SKM-1 (cell line): ENCODE results near the gene ARHGAP31.
A peak's percentile ranks its signal among the peaks of the same experiment; 100 is the strongest.

Experiments
- DNase-seq: peaks from one replicate; lab custom pipeline; 2025; ENCODE audit not compliant: unreplicated experiment; lab: John Stamatoyannopoulos, UW

ARHGAP31 gene

GRCh38 chr3:119433613-119434325, 139.6 kb downstream of the ARHGAP31 start:
- no peak for DNase-seq

- DNase-seq: no peak
These were observed 140.5 kb downstream of the ARHGAP31 start for GRCh38 chr3:119434703-119435102.

GRCh38 chr3:119436977-119437376, 142.8 kb downstream of the ARHGAP31 start:
- no peak for DNase-seq

DNA sequence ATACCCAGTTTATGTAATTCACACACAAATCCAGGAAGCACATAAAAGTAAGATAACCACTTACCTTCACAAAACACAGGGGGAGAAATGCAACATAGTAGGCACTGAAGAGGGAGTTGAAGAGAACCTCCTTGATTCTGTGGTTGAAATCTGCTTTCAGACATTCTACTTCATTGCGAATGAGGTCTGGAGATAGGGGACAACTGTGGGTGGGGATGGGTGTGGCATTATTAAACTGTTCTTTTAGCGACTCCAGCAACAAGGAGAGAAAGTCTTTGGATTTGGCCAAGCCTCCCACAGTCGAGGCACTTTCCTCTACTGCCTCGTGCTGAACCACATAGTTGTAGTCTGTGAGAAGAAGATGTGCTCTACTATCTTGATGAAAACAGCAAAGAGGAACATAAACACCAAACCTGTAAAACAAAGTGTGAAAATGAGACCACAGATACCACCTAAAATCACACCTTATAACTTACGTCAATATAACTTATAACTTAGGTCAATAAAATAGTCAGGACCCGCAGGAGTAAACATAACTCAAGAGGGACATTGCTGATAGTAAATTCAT, 143.6 kb downstream of the ARHGAP31 start:
- DNase-seq: no peak

DNA sequence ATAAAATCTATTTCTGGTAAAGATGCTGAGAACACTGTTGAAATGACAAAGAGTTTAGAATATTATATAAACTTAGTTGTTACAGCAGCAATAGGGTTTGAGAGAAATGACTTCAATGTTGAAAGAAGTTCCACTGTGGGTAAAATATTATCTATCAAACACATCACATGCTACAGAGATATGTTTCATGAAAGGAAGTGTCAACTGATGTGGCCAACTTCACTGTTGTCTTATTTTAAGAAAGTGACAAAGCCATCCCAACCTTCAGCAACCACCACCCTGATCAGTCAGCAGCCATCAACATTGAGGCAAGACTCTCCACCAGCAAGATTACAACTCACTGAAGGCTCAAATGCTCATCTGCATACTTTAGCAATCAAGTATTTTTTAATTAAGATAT, 149.0 kb downstream of the ARHGAP31 start:
- DNase-seq: no peak

- DNase-seq: no peak
These were observed 150.4 kb downstream of the ARHGAP31 start for GRCh38 chr3:119444590-119444989.

DNA sequence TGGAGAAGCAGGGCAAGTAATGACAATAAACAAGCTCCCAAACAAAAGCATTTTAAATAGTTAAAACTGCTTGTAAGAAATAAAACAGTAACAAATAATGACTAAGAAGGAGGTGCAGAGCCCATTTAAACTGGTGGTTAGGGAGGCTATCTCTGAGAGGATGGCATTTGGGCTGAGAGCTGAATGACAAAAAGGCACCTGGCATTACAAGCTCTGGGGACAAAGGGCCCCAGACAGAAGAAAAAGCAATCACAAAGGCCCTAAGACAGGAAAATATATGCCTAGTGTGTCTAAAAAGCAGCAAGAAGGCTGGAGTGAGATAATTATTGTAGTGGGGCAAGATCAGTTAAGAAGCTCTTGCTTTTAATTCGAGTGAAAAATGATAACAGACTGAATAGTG, 159.6 kb downstream of the ARHGAP31 start:
- no peak for DNase-seq

DNA sequence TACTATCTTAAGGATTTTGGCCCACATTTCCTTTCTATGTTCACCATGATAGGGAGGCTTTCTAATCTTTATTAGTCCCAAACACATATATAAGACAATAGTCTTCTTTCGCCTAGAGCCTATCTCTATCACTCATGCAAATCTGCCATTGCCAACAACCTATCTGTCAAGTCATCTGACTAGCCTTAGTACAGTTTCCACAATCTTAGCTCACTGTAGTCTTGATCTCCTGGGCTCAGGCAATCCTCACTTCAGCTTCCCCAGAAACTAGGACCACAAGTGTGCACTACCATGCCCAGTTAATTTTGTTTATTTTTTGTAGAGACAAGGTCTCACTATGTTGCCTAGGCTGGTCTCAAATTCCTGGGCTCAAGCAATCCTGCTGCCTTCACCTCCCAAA, 162.3 kb downstream of the ARHGAP31 start:
- no peak for DNase-seq

DNA sequence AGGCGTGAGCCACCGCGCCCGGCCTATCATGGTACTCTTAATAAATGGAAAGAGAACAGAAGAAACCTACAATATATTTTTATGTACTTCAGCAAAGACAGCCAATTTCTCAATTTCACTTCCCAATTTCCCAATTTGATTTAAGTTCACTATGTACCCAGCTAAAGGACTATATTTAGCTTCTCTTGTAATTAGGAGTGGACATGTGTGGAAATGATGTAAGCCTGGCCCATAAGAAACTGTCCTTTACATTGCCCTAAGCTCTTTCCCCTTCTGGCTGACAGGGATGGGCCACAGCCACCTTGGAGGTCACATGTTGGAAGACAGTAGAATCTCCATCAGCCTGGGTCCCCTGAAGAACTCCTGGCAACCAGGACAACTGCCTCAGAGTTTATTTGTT, 163.1 kb downstream of the ARHGAP31 start:
- no peak for DNase-seq

DNA sequence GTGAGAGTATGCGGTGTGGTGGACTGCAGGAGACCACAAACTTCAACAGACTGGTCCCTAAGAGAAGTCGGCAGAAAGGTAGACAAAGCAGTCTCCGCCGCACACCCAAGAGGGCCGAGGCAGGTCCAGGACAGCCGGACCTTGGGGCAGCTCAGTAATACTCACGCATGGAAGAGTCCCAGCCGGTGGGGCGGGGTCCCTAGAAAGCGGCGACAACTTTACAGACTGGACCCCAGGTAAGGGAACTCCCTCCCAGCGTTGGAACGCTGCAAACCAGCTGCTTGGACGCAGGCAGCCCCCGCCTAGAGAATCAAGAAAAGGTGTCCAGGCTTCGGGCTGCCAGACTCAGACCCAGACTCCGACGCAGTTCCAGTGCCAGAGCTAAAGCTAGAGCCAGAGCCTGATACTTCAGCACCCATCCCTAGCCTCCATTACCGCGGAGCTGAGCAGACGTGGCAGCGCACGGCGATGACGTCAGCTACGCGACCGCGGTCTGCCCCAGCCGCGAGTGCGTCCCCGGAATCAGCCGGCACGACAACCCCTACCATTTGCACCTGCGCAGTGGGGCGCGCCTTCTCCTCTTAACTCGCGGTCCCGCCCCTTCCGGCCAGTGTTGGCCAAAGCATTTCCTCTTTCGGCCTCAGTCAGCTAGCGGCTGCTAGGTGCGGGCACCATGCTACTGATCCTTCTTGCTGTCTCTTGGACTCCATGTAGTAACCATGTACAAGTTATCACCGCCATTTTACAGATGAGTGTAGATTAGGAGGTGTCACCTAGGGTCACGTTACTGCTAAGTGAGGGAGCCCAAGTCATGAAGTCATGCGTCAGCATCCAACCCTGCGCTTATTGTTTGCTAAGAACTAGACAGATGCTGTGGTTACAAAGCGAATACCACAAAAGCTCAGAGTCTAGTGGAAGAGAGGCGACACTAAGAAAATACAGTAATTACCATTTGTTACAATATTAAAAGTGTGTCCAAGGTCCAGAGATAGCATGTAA, 169.3 kb downstream of the ARHGAP31 start, which contains the start of gene TMEM39A:
TSS of gene TMEM39A (minus strand) at position 445 of the 999 bp plus-strand sequence. CDS start 1,541 bp downstream, outside the sequence.
- peak; percentile 98 for DNase-seq

DNA sequence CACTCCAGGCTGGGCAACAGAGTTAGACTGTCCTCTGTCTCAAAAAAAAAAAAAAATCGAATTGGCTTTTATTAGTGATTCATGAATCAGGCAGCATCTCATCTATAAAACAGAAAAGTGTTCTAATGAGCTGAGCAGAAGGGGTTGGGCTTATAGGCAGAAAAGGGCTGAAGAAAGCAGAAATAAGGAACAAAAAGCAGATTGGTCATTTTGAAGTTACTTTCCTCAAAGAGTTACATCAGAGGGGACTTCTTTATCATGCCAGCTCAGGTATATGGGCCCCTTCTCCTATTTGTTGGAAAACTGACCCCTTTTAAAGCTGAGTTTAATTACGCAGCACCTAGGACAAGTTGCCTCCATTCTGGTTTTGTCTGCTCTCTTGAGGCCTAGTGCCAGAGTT, 173.9 kb downstream of the ARHGAP31 start:
- no peak for DNase-seq

- no peak for DNase-seq
These were observed 175.4 kb downstream of the ARHGAP31 start for GRCh38 chr3:119469418-119470189.
